GM21367 (cell line): Measurements from ENCODE around the gene WNK1.
"Not testable (repeated sequence)": the region's sequence is repeated elsewhere in the genome, so short reads cannot be mapped to it uniquely, and the experiment has no call there.

ENCODE experiments used
- ATAC-seq: cut with Tn5 transposase; IDR thresholded peaks from one replicate; pipeline ENCODE4 v1.9.1; 2021; ENCODE audit not compliant: unreplicated experiment

Gene WNK1

GRCh38 chr12:777550-778047 lies 25.2 kb downstream of the WNK1 start:
- no peak for ATAC-seq

- ATAC-seq, result no peak
Measured at GRCh38 chr12:778615-779014, 26.2 kb downstream of the WNK1 start.

GRCh38 chr12:779745-780734 lies 27.7 kb downstream of the WNK1 start:
- ATAC-seq, result no peak

GRCh38 chr12:780750-781379 lies 28.5 kb downstream of the WNK1 start:
- no peak for ATAC-seq

- ATAC-seq, result no peak
Measured at GRCh38 chr12:785706-786105, 33.3 kb downstream of the WNK1 start.

- no peak for ATAC-seq
Measured at GRCh38 chr12:788288-788687, 35.9 kb downstream of the WNK1 start.

GRCh38 chr12:788762-789161 lies 36.4 kb downstream of the WNK1 start:
- not testable (repeated sequence) for ATAC-seq

- ATAC-seq, result no peak
Measured at GRCh38 chr12:789852-790563, 37.6 kb downstream of the WNK1 start.

- ATAC-seq, result no peak
Measured at GRCh38 chr12:790608-791007, 38.2 kb downstream of the WNK1 start.

GRCh38 chr12:793037-793436 lies 40.7 kb downstream of the WNK1 start:
- ATAC-seq, result no peak

GRCh38 chr12:793711-794110 lies 41.3 kb downstream of the WNK1 start:
- ATAC-seq, result no peak

GRCh38 chr12:795305-795704 lies 42.9 kb downstream of the WNK1 start:
- no peak for ATAC-seq

- no peak for ATAC-seq
Measured at GRCh38 chr12:800401-800800, 48.0 kb downstream of the WNK1 start.

GRCh38 chr12:802242-803120 lies 50.1 kb downstream of the WNK1 start:
- no peak for ATAC-seq

- ATAC-seq, result no peak
Measured at GRCh38 chr12:805022-805632, 52.7 kb downstream of the WNK1 start.

- ATAC-seq, result no peak
Measured at GRCh38 chr12:806200-806791, 53.9 kb downstream of the WNK1 start.

- no peak for ATAC-seq
Measured at GRCh38 chr12:807041-807735, 54.8 kb downstream of the WNK1 start.

- ATAC-seq, result no peak
Measured at GRCh38 chr12:810116-810515, 57.7 kb downstream of the WNK1 start.
